Uterus (tissue), 2 donors: ENCODE measurements around the gene PTPRN2.

Experiments used
- CTCF ChIP-seq, 4 experiments: fragments of 200-600 bp in 2 of 4; fragments of 450-650 bp in 2 of 4; sonication (generic) in 2 of 4; IDR thresholded peaks; one replicate each; pipeline ENCODE4 v1.5.1; 2016 to 2019; ENCODE audit warnings: antibody characterized with exemption in 4 of 4, mild to moderate bottlenecking in 2 of 4, moderate library complexity in 1 of 4
- POLR2A ChIP-seq, 2 donors: fragments of 450-650 bp; IDR thresholded peaks; one replicate each; pipeline ENCODE4 v1.6.1; 2016; ENCODE audit warnings: antibody characterized with exemption in 2 of 2, mild to moderate bottlenecking in 1 of 2, moderate library complexity in 1 of 2

- TF ChIP-seq POLR2A (IDR thresholded peaks at IDR 0.05) (no peak), CTCF (IDR thresholded peaks at IDR 0.05) (no peak)
Observed at GRCh38 chr7:157936976-157937375, 650.6 kb downstream of the PTPRN2 start.
